ENCODE measurements around the gene NKAIN4. TPM values are rescaled to one million over a fixed set of nuclear protein-coding genes. Genes with fewer than 3 reads are reported as not detected.

Gene NKAIN4
- total RNA-seq, 1 experiment from 2014 or later: not detected

GRCh38 chr20:63238514-63239125 is 15.6 kb downstream of the NKAIN4 start:
- no peak overlapping the region for H2AFZ ChIP-seq
- ChIA-PET CTCF (interaction anchor here (0.6 kb wide), 1 partner anchor 13 kb away, joined by 3 read pairs; no protein-coding TSS in a partner anchor), POLR2A (ENCODE audit: unreplicated experiment) (no interaction called here)
- H3K4me2 ChIP-seq: no peak overlapping the region
- H3K4me1 ChIP-seq (replicated peaks; ENCODE audit: insufficient read depth): peaks cover 9% of the 10 kb centered on the region
- no peak for DNase-seq
- no TSS peak for BruUV-seq (replicated peaks)
- H3K27ac ChIP-seq: no peak overlapping the region
- H3K9me3 ChIP-seq (ENCODE audit: insufficient read depth, low read depth): no peaks in the 10 kb centered on the region
- H3K36me3 ChIP-seq (ENCODE audit: low read depth): no peaks in the 10 kb centered on the region
- intact Hi-C loops (cut with micrococcal nuclease; ENCODE audit: unreplicated experiment): no loop called here
- H4K20me1 ChIP-seq (ENCODE audit: insufficient read depth): no peaks in the 10 kb centered on the region
- no peak for TF ChIP-seq CTCF (conservative IDR thresholded peaks at IDR 0.05)
- TF ChIP-seq EZH2 (IDR thresholded peaks at IDR 0.05; ENCODE audit: low read depth): no peak
- no peaks in the 10 kb centered on the region for H3K9me2 ChIP-seq (ENCODE audit: insufficient read depth)
- no peaks in the 10 kb centered on the region for H3K79me2 ChIP-seq (ENCODE audit: low read depth)
- no peaks in the 10 kb centered on the region for H3F3A ChIP-seq (ENCODE audit: insufficient read depth, low read depth)
- 0 out of 2 replicates have a peak, but pooled peaks cover 4% of the 10 kb centered on the region for H3K27me3 ChIP-seq (ENCODE audit: insufficient read depth, low read depth)
- no peak overlapping the region for H3K4me3 ChIP-seq

GRCh38 chr20:63238031-63238430 is 16.2 kb downstream of the NKAIN4 start:
- no TSS peak for BruUV-seq (replicated peaks)
- H3K36me3 ChIP-seq (ENCODE audit: low read depth): no peaks in the 10 kb centered on the region
- H4K20me1 ChIP-seq (ENCODE audit: insufficient read depth): no peaks in the 10 kb centered on the region
- peaks cover 6% of the 10 kb centered on the region; the same call in 1 of the 2 replicates for H3F3A ChIP-seq (ENCODE audit: insufficient read depth, low read depth)
- H3K27ac ChIP-seq: no peak overlapping the region
- CTCF ChIA-PET: interaction anchor here (0.6 kb wide), 1 partner anchor 12 kb away, joined by 3 read pairs; no protein-coding TSS in a partner anchor
- no peak overlapping the region for H2AFZ ChIP-seq
- H3K4me3 ChIP-seq: no peak overlapping the region
- H3K9me3 ChIP-seq (ENCODE audit: insufficient read depth, low read depth): no peaks in the 10 kb centered on the region
- H3K4me2 ChIP-seq: no peak overlapping the region
- POLR2A ChIA-PET (ENCODE audit: unreplicated experiment): no interaction called here
- TF ChIP-seq EZH2 (IDR thresholded peaks at IDR 0.05; ENCODE audit: low read depth): no peak
- TF ChIP-seq CTCF (conservative IDR thresholded peaks at IDR 0.05): no peak
- H3K4me1 ChIP-seq (replicated peaks; ENCODE audit: insufficient read depth): peaks cover 15% of the 10 kb centered on the region
- 0 out of 2 replicates have a peak, but pooled peaks cover 4% of the 10 kb centered on the region for H3K27me3 ChIP-seq (ENCODE audit: insufficient read depth, low read depth)
- H3K9me2 ChIP-seq (ENCODE audit: insufficient read depth): no peaks in the 10 kb centered on the region
- intact Hi-C loops (cut with micrococcal nuclease; ENCODE audit: unreplicated experiment): no loop called here
- DNase-seq: no peak
- H3K79me2 ChIP-seq (ENCODE audit: low read depth): no peaks in the 10 kb centered on the region

GRCh38 chr20:63236116-63236837 is 18.0 kb downstream of the NKAIN4 start:
- BruUV-seq (replicated peaks): no TSS peak
- Histone ChIP-seq H3K27ac (no peak overlapping the region), H4K20me1 (ENCODE audit: insufficient read depth) (no peaks in the 10 kb centered on the region), H3F3A (ENCODE audit: insufficient read depth, low read depth) (peaks cover 23% of the 10 kb centered on the region; the same call in 1 of the 2 replicates), H3K79me2 (ENCODE audit: low read depth) (no peaks in the 10 kb centered on the region), H3K27me3 (ENCODE audit: insufficient read depth, low read depth) (no peaks in the 10 kb centered on the region), H2AFZ (no peak overlapping the region), H3K36me3 (ENCODE audit: low read depth) (no peaks in the 10 kb centered on the region), H3K4me2 (no peak overlapping the region), H3K9me3 (ENCODE audit: insufficient read depth, low read depth) (no peaks in the 10 kb centered on the region), H3K4me3 (no peak overlapping the region), H3K9me2 (ENCODE audit: insufficient read depth) (no peaks in the 10 kb centered on the region), H3K4me1 (replicated peaks; ENCODE audit: insufficient read depth) (peaks cover 32% of the 10 kb centered on the region)
- no peak for TF ChIP-seq EZH2 (IDR thresholded peaks at IDR 0.05; ENCODE audit: low read depth)
- no peak for TF ChIP-seq CTCF (conservative IDR thresholded peaks at IDR 0.05)
- intact Hi-C loops (cut with micrococcal nuclease; ENCODE audit: unreplicated experiment): no loop called here
- no peak for DNase-seq
- ChIA-PET POLR2A (ENCODE audit: unreplicated experiment) (no interaction called here), CTCF (no interaction called here)

Measured in PC-9 (cell line).